ENCODE data around the gene ZCWPW2. TPM values are rescaled to one million over a fixed set of nuclear protein-coding genes. Genes with fewer than 3 reads are reported as not detected.
A peak's percentile ranks its signal among the peaks of the same experiment; 100 is the strongest.

Gene ZCWPW2
- total RNA-seq, 1 donor from 2014 or later = 1.2 TPM

- no peak for TF ChIP-seq CTCF (IDR thresholded peaks at IDR 0.05)
- Mint-ChIP-seq H3K9me3 (ENCODE audit: unreplicated experiment) (no peaks in the 10 kb centered on the region), H3K4me3 (ENCODE audit: unreplicated experiment) (no peak overlapping the region), H3K36me3 (ENCODE audit: unreplicated experiment) (peaks cover 27% of the 10 kb centered on the region), H3K4me1 (ENCODE audit: unreplicated experiment) (peaks cover 6% of the 10 kb centered on the region), H3K27me3 (ENCODE audit: unreplicated experiment) (no peaks in the 10 kb centered on the region), H3K27ac (ENCODE audit: unreplicated experiment) (no peak overlapping the region)
- DNase-seq (ENCODE audit: extremely low spot score, unreplicated experiment) = no peak
Measured at GRCh38 chr3:28337230-28337629, 11.3 kb upstream of the ZCWPW2 start.

DNA sequence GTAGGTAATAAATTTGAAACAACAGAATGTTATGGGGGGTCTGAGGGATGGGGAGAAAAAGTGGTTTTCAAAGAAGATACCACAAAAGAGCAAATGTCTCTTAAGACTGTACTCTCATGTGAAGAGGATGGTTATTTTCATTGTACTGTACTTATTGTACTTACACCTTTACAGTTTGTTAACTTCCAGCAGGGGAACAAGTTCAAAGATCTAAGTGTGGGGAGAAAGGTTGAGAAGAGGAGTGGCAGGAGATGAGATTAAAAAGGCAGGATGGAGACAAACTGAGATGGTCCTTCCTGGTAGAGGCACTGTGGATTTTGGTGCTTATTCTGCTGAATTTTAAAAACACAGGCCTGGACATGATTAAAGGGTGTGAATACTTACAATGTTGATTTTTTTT lies 5.4 kb upstream of the ZCWPW2 start:
- H3K27me3 Mint-ChIP-seq (ENCODE audit: unreplicated experiment) = no peaks in the 10 kb centered on the region
- peaks cover 48% of the 10 kb centered on the region for H3K4me1 Mint-ChIP-seq (ENCODE audit: unreplicated experiment)
- H3K9me3 Mint-ChIP-seq (ENCODE audit: unreplicated experiment) = no peaks in the 10 kb centered on the region
- peaks cover 9% of the 10 kb centered on the region for H3K36me3 Mint-ChIP-seq (ENCODE audit: unreplicated experiment)
- no peak for DNase-seq (ENCODE audit: extremely low spot score, unreplicated experiment)
- TF ChIP-seq CTCF (IDR thresholded peaks at IDR 0.05) = no peak
- H3K4me3 Mint-ChIP-seq (ENCODE audit: unreplicated experiment) = no peak overlapping the region
- peak overlapping the region; percentile 25 for H3K27ac Mint-ChIP-seq (ENCODE audit: unreplicated experiment)

- no peaks in the 10 kb centered on the region for H3K36me3 Mint-ChIP-seq (ENCODE audit: unreplicated experiment)
- no peaks in the 10 kb centered on the region for H3K27me3 Mint-ChIP-seq (ENCODE audit: unreplicated experiment)
- H3K27ac Mint-ChIP-seq (ENCODE audit: unreplicated experiment) = no peak overlapping the region
- TF ChIP-seq CTCF (IDR thresholded peaks at IDR 0.05) = no peak
- H3K4me3 Mint-ChIP-seq (ENCODE audit: unreplicated experiment) = no peak overlapping the region
- H3K9me3 Mint-ChIP-seq (ENCODE audit: unreplicated experiment) = no peaks in the 10 kb centered on the region
- H3K4me1 Mint-ChIP-seq (ENCODE audit: unreplicated experiment) = peaks cover 55% of the 10 kb centered on the region
- no peak for DNase-seq (ENCODE audit: extremely low spot score, unreplicated experiment)
Measured at GRCh38 chr3:28345690-28346089, 2.8 kb upstream of the ZCWPW2 start.

- Mint-ChIP-seq H3K4me3 (ENCODE audit: unreplicated experiment) (peak overlapping the region; percentile 99), H3K27me3 (ENCODE audit: unreplicated experiment) (no peaks in the 10 kb centered on the region), H3K4me1 (ENCODE audit: unreplicated experiment) (peaks cover 45% of the 10 kb centered on the region), H3K27ac (ENCODE audit: unreplicated experiment) (peak overlapping the region; percentile 100), H3K36me3 (ENCODE audit: unreplicated experiment) (peaks cover 5% of the 10 kb centered on the region), H3K9me3 (ENCODE audit: unreplicated experiment) (peaks cover 10% of the 10 kb centered on the region)
- DNase-seq (ENCODE audit: extremely low spot score, unreplicated experiment) = no peak
- TF ChIP-seq CTCF (IDR thresholded peaks at IDR 0.05) = no peak
Measured at GRCh38 chr3:28347374-28348264, 902 bp upstream of the ZCWPW2 start.

DNA sequence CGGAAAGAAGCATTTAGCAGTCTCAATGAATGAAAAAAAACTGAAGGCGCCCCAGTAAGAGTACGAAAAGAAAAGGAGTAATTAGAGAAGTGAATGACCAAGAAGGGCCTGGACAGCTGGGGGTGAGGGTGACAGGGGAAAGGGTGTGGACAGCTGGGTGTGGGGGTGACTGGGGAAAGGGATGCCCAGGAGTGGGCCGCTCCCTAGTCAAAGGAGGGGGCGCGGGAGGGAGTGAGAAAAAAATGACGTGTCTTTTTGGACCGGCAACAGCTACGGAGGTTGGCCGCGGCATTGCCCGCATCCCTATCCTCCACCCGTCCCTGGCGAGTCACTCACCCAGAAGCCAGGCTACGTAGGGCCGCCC lies 274 bp upstream of the ZCWPW2 start:
- Mint-ChIP-seq H3K36me3 (ENCODE audit: unreplicated experiment) (peaks cover 5% of the 10 kb centered on the region), H3K27ac (ENCODE audit: unreplicated experiment) (peak overlapping the region; percentile 100), H3K4me3 (ENCODE audit: unreplicated experiment) (peak overlapping the region; percentile 99), H3K4me1 (ENCODE audit: unreplicated experiment) (peaks cover 39% of the 10 kb centered on the region), H3K9me3 (ENCODE audit: unreplicated experiment) (peaks cover 10% of the 10 kb centered on the region), H3K27me3 (ENCODE audit: unreplicated experiment) (no peaks in the 10 kb centered on the region)
- no peak for TF ChIP-seq CTCF (IDR thresholded peaks at IDR 0.05)
- no peak for DNase-seq (ENCODE audit: extremely low spot score, unreplicated experiment)

Data from osteocyte (in vitro differentiated cells).